ENCODE results near the gene RASSF1. TPM values are rescaled to one million over a fixed set of nuclear protein-coding genes. Genes with fewer than 3 reads are reported as not detected.

The RASSF1 gene
- total and polyA plus RNA-seq, 2 donors from 2014 or later, result 19.1 to 28.9 TPM

Other genes with a start within 250 kb of the RASSF1 start
- gene SEMA3F, start 185.5 kb downstream of the RASSF1 start, total RNA-seq, result 39.9 TPM
- gene SEMA3F, start 185.5 kb downstream of the RASSF1 start, polyA plus RNA-seq (ENCODE audit: insufficient read depth, low read depth, low replicate concordance), result 36.7 TPM
- not detected for gene GNAT1, start 149.2 kb downstream of the RASSF1 start, total RNA-seq
- not detected for gene GNAT1, start 149.2 kb downstream of the RASSF1 start, polyA plus RNA-seq (ENCODE audit: insufficient read depth, low read depth, low replicate concordance)
- gene SLC38A3, start 135.6 kb downstream of the RASSF1 start, total RNA-seq, result 1.6 TPM
- gene SLC38A3, start 135.6 kb downstream of the RASSF1 start, polyA plus RNA-seq (ENCODE audit: insufficient read depth, low read depth, low replicate concordance), result 4.2 TPM
- gene GNAI2, start 104.6 kb downstream of the RASSF1 start, total RNA-seq, result 245 TPM
- gene GNAI2, start 104.6 kb downstream of the RASSF1 start, polyA plus RNA-seq (ENCODE audit: insufficient read depth, low read depth, low replicate concordance), result 141 TPM
- gene SEMA3B, start 71.7 kb downstream of the RASSF1 start, total RNA-seq, result 96.1 TPM
- 99.9 TPM for gene SEMA3B, start 71.7 kb downstream of the RASSF1 start, polyA plus RNA-seq (ENCODE audit: insufficient read depth, low read depth, low replicate concordance)
- gene LSMEM2, start 61.7 kb downstream of the RASSF1 start, total RNA-seq, result 0.22 TPM
- 0.62 TPM for gene LSMEM2, start 61.7 kb downstream of the RASSF1 start, polyA plus RNA-seq (ENCODE audit: insufficient read depth, low read depth, low replicate concordance)
- 78.1 TPM for gene IFRD2, start 48.4 kb downstream of the RASSF1 start, total RNA-seq
- 54.1 TPM for gene IFRD2, start 48.4 kb downstream of the RASSF1 start, polyA plus RNA-seq (ENCODE audit: insufficient read depth, low read depth, low replicate concordance)
- 2.0 TPM for gene HYAL3, start 41.4 kb downstream of the RASSF1 start, total RNA-seq
- 3.2 TPM for gene HYAL3, start 41.4 kb downstream of the RASSF1 start, polyA plus RNA-seq (ENCODE audit: insufficient read depth, low read depth, low replicate concordance)
- gene NAA80, start 41.4 kb downstream of the RASSF1 start, total RNA-seq, result 10.7 TPM
- gene NAA80, start 41.4 kb downstream of the RASSF1 start, polyA plus RNA-seq (ENCODE audit: insufficient read depth, low read depth, low replicate concordance), result 8.7 TPM
- gene HYAL1, start 37.3 kb downstream of the RASSF1 start, total RNA-seq, result 47.5 TPM
- gene HYAL1, start 37.3 kb downstream of the RASSF1 start, polyA plus RNA-seq (ENCODE audit: insufficient read depth, low read depth, low replicate concordance), result 126 TPM
- 142 TPM for gene HYAL2, start 18.1 kb downstream of the RASSF1 start, total RNA-seq
- gene HYAL2, start 18.1 kb downstream of the RASSF1 start, polyA plus RNA-seq (ENCODE audit: insufficient read depth, low read depth, low replicate concordance), result 93.2 TPM
- 33.6 TPM for gene TUSC2, start 12.6 kb downstream of the RASSF1 start, total RNA-seq
- 60.0 TPM for gene TUSC2, start 12.6 kb downstream of the RASSF1 start, polyA plus RNA-seq (ENCODE audit: insufficient read depth, low read depth, low replicate concordance)
- 14.2 TPM for gene ZMYND10, start 4.9 kb upstream of the RASSF1 start, total RNA-seq
- gene ZMYND10, start 4.9 kb upstream of the RASSF1 start, polyA plus RNA-seq (ENCODE audit: insufficient read depth, low read depth, low replicate concordance), result 10.0 TPM
- 23.5 TPM for gene NPRL2, start 9.9 kb upstream of the RASSF1 start, total RNA-seq
- gene NPRL2, start 9.9 kb upstream of the RASSF1 start, polyA plus RNA-seq (ENCODE audit: insufficient read depth, low read depth, low replicate concordance), result 39.8 TPM
- 28.5 TPM for gene CYB561D2, start 10.0 kb upstream of the RASSF1 start, total RNA-seq
- 38.8 TPM for gene CYB561D2, start 10.0 kb upstream of the RASSF1 start, polyA plus RNA-seq (ENCODE audit: insufficient read depth, low read depth, low replicate concordance)
- 40.1 TPM for gene TMEM115, start 18.7 kb upstream of the RASSF1 start, total RNA-seq
- gene TMEM115, start 18.7 kb upstream of the RASSF1 start, polyA plus RNA-seq (ENCODE audit: insufficient read depth, low read depth, low replicate concordance), result 54.0 TPM
- 3.6 TPM for gene CACNA2D2, start 162.8 kb upstream of the RASSF1 start, total RNA-seq
- 6.0 TPM for gene CACNA2D2, start 162.8 kb upstream of the RASSF1 start, polyA plus RNA-seq (ENCODE audit: insufficient read depth, low read depth, low replicate concordance)
- 6.2 TPM for gene C3orf18, start 226.9 kb upstream of the RASSF1 start, total RNA-seq
- gene C3orf18, start 226.9 kb upstream of the RASSF1 start, polyA plus RNA-seq (ENCODE audit: insufficient read depth, low read depth, low replicate concordance), result 14.9 TPM
- gene HEMK1, start 228.7 kb upstream of the RASSF1 start, total RNA-seq, result 25.1 TPM
- 30.3 TPM for gene HEMK1, start 228.7 kb upstream of the RASSF1 start, polyA plus RNA-seq (ENCODE audit: insufficient read depth, low read depth, low replicate concordance)

All from kidney (tissue), 2 donors.